GM12874 (cell line): ENCODE results near the gene CLIP4.

ENCODE experiments used
- CTCF ChIP-seq: IDR thresholded peaks from 2 replicates; pipeline ENCODE4 v1.5.1; 2011; ENCODE audit warnings: low read depth, mild to moderate bottlenecking, control low read depth, low read length, moderate library complexity; ENCODE audit not compliant: insufficient read depth

CLIP4 gene

GRCh38 chr2:29106256-29106655 is 9.0 kb upstream of the CLIP4 start:
- no peak for TF ChIP-seq CTCF

GRCh38 chr2:29106980-29107388 is 8.2 kb upstream of the CLIP4 start:
- TF ChIP-seq CTCF: no peak

GRCh38 chr2:29108225-29108624 is 7.0 kb upstream of the CLIP4 start:
- TF ChIP-seq CTCF: no peak

GRCh38 chr2:29109246-29109645 is 6.0 kb upstream of the CLIP4 start:
- no peak for TF ChIP-seq CTCF

GRCh38 chr2:29110916-29111535 is 4.2 kb upstream of the CLIP4 start:
- TF ChIP-seq CTCF: no peak

- no peak for TF ChIP-seq CTCF
Measured at GRCh38 chr2:29112379-29112778, 2.8 kb upstream of the CLIP4 start.

- no peak for TF ChIP-seq CTCF
Measured at GRCh38 chr2:29113027-29113686, 2.1 kb upstream of the CLIP4 start.
